Pulmonary artery endothelial cell (primary cell): Measurements from ENCODE around the gene PLS1. TPM values are rescaled to one million over a fixed set of nuclear protein-coding genes. Genes with fewer than 3 reads are reported as not detected.
"Not testable (repeated sequence)": the region's sequence is repeated elsewhere in the genome, so short reads cannot be mapped to it uniquely, and the experiment has no call there.

Experiments
- DNase-seq: peaks from one replicate; pipeline ENCODE4 v3.0.0-alpha.2; 2011; ENCODE audit warnings: low read depth, low spot score
- total RNA-seq: library from RNA; depleted of rRNA; stranded (reverse); fragments of >200 nt; gene quantifications from 2 replicates; pipeline ENCODE4 v1.2.3, GENCODE V29; 2014

PLS1 gene
- total RNA-seq, 1 donor from 2014 or later, result 3.4 TPM

- no peak for DNase-seq
Measured at GRCh38 chr3:142596726-142597088, 514 bp downstream of the PLS1 start.

- DNase-seq, result no peak
Measured at GRCh38 chr3:142597906-142598305, 1.7 kb downstream of the PLS1 start.

GRCh38 chr3:142601713-142602112 is 5.5 kb downstream of the PLS1 start:
- no peak for DNase-seq

GRCh38 chr3:142602619-142603385 is 6.6 kb downstream of the PLS1 start:
- DNase-seq, result no peak

- not testable (repeated sequence) for DNase-seq
Measured at GRCh38 chr3:142603386-142603705, 7.2 kb downstream of the PLS1 start.

GRCh38 chr3:142604940-142605339 is 8.7 kb downstream of the PLS1 start:
- no peak for DNase-seq

- no peak for DNase-seq
Measured at GRCh38 chr3:142608631-142609030, 12.4 kb downstream of the PLS1 start.

- DNase-seq, result no peak
Measured at GRCh38 chr3:142609136-142609535, 12.9 kb downstream of the PLS1 start.

- DNase-seq, result no peak
Measured at GRCh38 chr3:142611206-142611605, 15.0 kb downstream of the PLS1 start.

GRCh38 chr3:142613491-142613890 is 17.3 kb downstream of the PLS1 start:
- DNase-seq, result no peak

- DNase-seq, result no peak
Measured at GRCh38 chr3:142614059-142614626, 17.9 kb downstream of the PLS1 start.

- no peak for DNase-seq
Measured at GRCh38 chr3:142615171-142615570, 19.0 kb downstream of the PLS1 start.

- DNase-seq, result peak; percentile 33
Measured at GRCh38 chr3:142618917-142619461, 22.8 kb downstream of the PLS1 start.

GRCh38 chr3:142622405-142622804 is 26.2 kb downstream of the PLS1 start:
- no peak for DNase-seq

- no peak for DNase-seq
Measured at GRCh38 chr3:142623194-142623593, 27.0 kb downstream of the PLS1 start.

- DNase-seq, result no peak
Measured at GRCh38 chr3:142624341-142625152, 28.4 kb downstream of the PLS1 start.

- no peak for DNase-seq
Measured at GRCh38 chr3:142625153-142625440, 28.9 kb downstream of the PLS1 start.

- DNase-seq, result no peak
Measured at GRCh38 chr3:142626971-142627370, 30.8 kb downstream of the PLS1 start.

- DNase-seq, result no peak
Measured at GRCh38 chr3:142628801-142629200, 32.6 kb downstream of the PLS1 start.

- no peak for DNase-seq
Measured at GRCh38 chr3:142633073-142633472, 36.9 kb downstream of the PLS1 start.

GRCh38 chr3:142636050-142636449 is 39.9 kb downstream of the PLS1 start:
- no peak for DNase-seq

- DNase-seq, result no peak
Measured at GRCh38 chr3:142636664-142637063, 40.5 kb downstream of the PLS1 start.

GRCh38 chr3:142638291-142638690 is 42.1 kb downstream of the PLS1 start:
- DNase-seq, result no peak
